Activated CD8-positive, alpha-beta T cell treated with anti-CD3 and anti-CD28 coated beads, Interleukin-2, amount 10 ng/mL, durations not matched to agents 7 days and 5 days (primary cell): ENCODE measurements around the gene SLC38A9. TPM values are rescaled to one million over a fixed set of nuclear protein-coding genes. Genes with fewer than 3 reads are reported as not detected.
"Not testable (repeated sequence)": the region's sequence is repeated elsewhere in the genome, so short reads cannot be mapped to it uniquely, and the experiment has no call there.

ENCODE experiments used
- ATAC-seq: fragments of 150-1000 bp; cut with Tn5 transposase; one replicate; pipeline ENCODE4 v1.10.0; 2021; ENCODE audit warnings: moderate library complexity
- CTCF ChIA-PET: fragments of 350-600 bp; sonication (Branson Sonifier 250); formaldehyde crosslinking; loops from one replicate; lab custom pipeline; 2021; ENCODE audit warnings: antibody characterized with exemption; lab: Charles Lee
- POLR2A ChIA-PET: fragments of 350-600 bp; sonication (Branson Sonifier 250); formaldehyde crosslinking; loops from one replicate; lab custom pipeline; 2021; ENCODE audit warnings: antibody characterized with exemption; lab: Charles Lee
- DNase-seq: peaks from one replicate; pipeline ENCODE4 v3.0.0-alpha.2; 2020
- H3K27ac Mint-ChIP-seq: one replicate; pipeline ENCODE4 v1.8.0; 2021; ENCODE audit warnings: mild to moderate bottlenecking, mixed read lengths
- H3K27me3 Mint-ChIP-seq: one replicate; pipeline ENCODE4 v1.8.0; 2021; ENCODE audit warnings: low read depth, mixed read lengths
- H3K36me3 Mint-ChIP-seq: one replicate; pipeline ENCODE4 v1.8.0; 2021; ENCODE audit warnings: low read depth, mixed read lengths
- H3K4me1 Mint-ChIP-seq: one replicate; pipeline ENCODE4 v1.8.0; 2021; ENCODE audit warnings: low read depth, mixed read lengths
- H3K4me3 Mint-ChIP-seq: one replicate; pipeline ENCODE4 v1.8.0; 2021; ENCODE audit warnings: mild to moderate bottlenecking, mixed read lengths
- H3K9me3 Mint-ChIP-seq: one replicate; pipeline ENCODE4 v1.8.0; 2022; ENCODE audit warnings: mixed read lengths; ENCODE audit not compliant: insufficient read depth
- total RNA-seq, 2 experiments: library from RNA; stranded (reverse); gene quantifications; one replicate each; pipeline ENCODE4 v1.2.3, GENCODE V29; 2021

The SLC38A9 gene
- total RNA-seq, 2 experiments from 2014 or later: 22.6 to 25.6 TPM

- no peaks in the 10 kb centered on the region for H3K9me3 Mint-ChIP-seq
- H3K4me3 Mint-ChIP-seq: no peak overlapping the region
- H3K36me3 Mint-ChIP-seq: no peaks in the 10 kb centered on the region
- H3K27me3 Mint-ChIP-seq: no peaks in the 10 kb centered on the region
- ChIA-PET POLR2A (interaction anchor here (0.6 to 1.1 kb wide), 2 partner anchors 65 to 506 kb away, joined by 3 read pairs; no protein-coding TSS in a partner anchor), CTCF (interaction anchor here (0.9 kb wide), 1 partner anchor 83 kb away, joined by 3 read pairs; no protein-coding TSS in a partner anchor)
- DNase-seq (no peak), ATAC-seq (no peak)
- H3K27ac Mint-ChIP-seq: no peak overlapping the region
- H3K4me1 Mint-ChIP-seq: peaks cover 17% of the 10 kb centered on the region
These were observed 103.4 kb downstream of the SLC38A9 start for GRCh38 chr5:55608595-55609349.

- ATAC-seq, H3K36me3 Mint-ChIP-seq, CTCF ChIA-PET, POLR2A ChIA-PET, DNase-seq, H3K4me3 Mint-ChIP-seq, H3K27me3 Mint-ChIP-seq, H3K9me3 Mint-ChIP-seq, H3K27ac Mint-ChIP-seq: not testable (repeated sequence)
- peaks cover 25% of the 10 kb centered on the region for H3K4me1 Mint-ChIP-seq
These were observed 104.8 kb downstream of the SLC38A9 start for GRCh38 chr5:55607309-55607708.

GRCh38 chr5:55604611-55605067 is 107.5 kb downstream of the SLC38A9 start:
- CTCF ChIA-PET: interaction anchor here (1.1 kb wide), 1 partner anchor 65 kb away, joined by 3 read pairs; no protein-coding TSS in a partner anchor
- Mint-ChIP-seq H3K4me3 (no peak overlapping the region), H3K9me3 (no peaks in the 10 kb centered on the region), H3K36me3 (no peaks in the 10 kb centered on the region), H3K27ac (no peak overlapping the region), H3K4me1 (peaks cover 47% of the 10 kb centered on the region), H3K27me3 (no peaks in the 10 kb centered on the region)
- DNase-seq (no peak), ATAC-seq (no peak)
- POLR2A ChIA-PET: no interaction called here

- ATAC-seq: no peak
- H3K36me3 Mint-ChIP-seq: no peaks in the 10 kb centered on the region
- peaks cover 46% of the 10 kb centered on the region for H3K4me1 Mint-ChIP-seq
- no peaks in the 10 kb centered on the region for H3K27me3 Mint-ChIP-seq
- no peak overlapping the region for H3K27ac Mint-ChIP-seq
- no peaks in the 10 kb centered on the region for H3K9me3 Mint-ChIP-seq
- DNase-seq: no peak
- H3K4me3 Mint-ChIP-seq: no peak overlapping the region
- ChIA-PET POLR2A (no interaction called here), CTCF (interaction anchor here (1.1 kb wide), 1 partner anchor 64 kb away, joined by 3 read pairs; no protein-coding TSS in a partner anchor)
These were observed 108.2 kb downstream of the SLC38A9 start for GRCh38 chr5:55603922-55604321.

- Mint-ChIP-seq H3K36me3 (no peaks in the 10 kb centered on the region), H3K27ac (peak overlapping the region; percentile 86), H3K4me1 (peaks cover 46% of the 10 kb centered on the region), H3K4me3 (peak overlapping the region; percentile 61), H3K27me3 (no peaks in the 10 kb centered on the region), H3K9me3 (no peaks in the 10 kb centered on the region)
- CTCF ChIA-PET: no interaction called here
- DNase-seq (no peak), ATAC-seq (no peak)
- POLR2A ChIA-PET: no interaction called here
These were observed 110.5 kb downstream of the SLC38A9 start for GRCh38 chr5:55601628-55602027.

- Mint-ChIP-seq H3K27ac (peak overlapping the region; percentile 86), H3K4me3 (peak overlapping the region; percentile 61), H3K9me3 (no peaks in the 10 kb centered on the region), H3K36me3 (no peaks in the 10 kb centered on the region), H3K4me1 (peaks cover 42% of the 10 kb centered on the region), H3K27me3 (no peaks in the 10 kb centered on the region)
- DNase-seq (no peak), ATAC-seq (peak; percentile 43)
- CTCF ChIA-PET: interaction anchor here (1.1 kb wide), 1 partner anchor 34 kb away, joined by 3 read pairs; no protein-coding TSS in a partner anchor
- POLR2A ChIA-PET: interaction anchor here (1.0 to 1.4 kb wide), 2 partner anchors 10 to 67 kb away, joined by 3 to 4 read pairs; partner anchors contain the start of gene PLPP1
These were observed 110.9 kb downstream of the SLC38A9 start for GRCh38 chr5:55601204-55601618.

GRCh38 chr5:55600497-55601203 is 111.5 kb downstream of the SLC38A9 start:
- Mint-ChIP-seq H3K27me3 (no peaks in the 10 kb centered on the region), H3K4me1 (peaks cover 41% of the 10 kb centered on the region), H3K27ac (peak overlapping the region; percentile 86), H3K4me3 (peak overlapping the region; percentile 61), H3K9me3 (no peaks in the 10 kb centered on the region), H3K36me3 (no peaks in the 10 kb centered on the region)
- POLR2A ChIA-PET: interaction anchor here (1.0 to 1.4 kb wide), 2 partner anchors 10 to 66 kb away, joined by 3 to 4 read pairs; partner anchors contain the start of gene PLPP1
- DNase-seq (peak; percentile 37), ATAC-seq (peak; percentile 77)
- CTCF ChIA-PET: interaction anchor here (1.1 to 1.2 kb wide), 2 partner anchors 35 to 60 kb away, joined by 3 to 4 read pairs; no protein-coding TSS in a partner anchor

- peak overlapping the region; percentile 86 for H3K27ac Mint-ChIP-seq
These were observed 112.0 kb downstream of the SLC38A9 start for GRCh38 chr5:55600086-55600485.

GRCh38 chr5:55599148-55600050 is 112.7 kb downstream of the SLC38A9 start:
- peaks cover 41% of the 10 kb centered on the region for H3K4me1 Mint-ChIP-seq
- CTCF ChIA-PET: interaction anchor here (1.2 kb wide), 1 partner anchor 59 kb away, joined by 4 read pairs; no protein-coding TSS in a partner anchor
- POLR2A ChIA-PET: no interaction called here
- no peak for DNase-seq
- peaks cover under 1% of the 10 kb centered on the region for H3K9me3 Mint-ChIP-seq
- H3K4me3 Mint-ChIP-seq: no peak overlapping the region
- H3K27ac Mint-ChIP-seq: peak overlapping the region; percentile 86
- ATAC-seq: no peak
- H3K36me3 Mint-ChIP-seq: peaks cover 3% of the 10 kb centered on the region
- H3K27me3 Mint-ChIP-seq: no peaks in the 10 kb centered on the region

More at GRCh38 chr5:55600086-55600485, 112.0 kb downstream of the SLC38A9 start:
- Mint-ChIP-seq H3K9me3 (no peaks in the 10 kb centered on the region), H3K27me3 (no peaks in the 10 kb centered on the region), H3K4me1 (peaks cover 41% of the 10 kb centered on the region), H3K36me3 (no peaks in the 10 kb centered on the region), H3K4me3 (peak overlapping the region; percentile 61)
- DNase-seq (no peak), ATAC-seq (peak; percentile 13)
- ChIA-PET POLR2A (interaction anchor here (1.0 to 1.4 kb wide), 2 partner anchors 9 to 65 kb away, joined by 3 to 4 read pairs; partner anchors contain the start of gene PLPP1), CTCF (interaction anchor here (1.1 to 1.2 kb wide), 2 partner anchors 35 to 60 kb away, joined by 3 to 4 read pairs; no protein-coding TSS in a partner anchor)

- no peak overlapping the region for H3K27ac Mint-ChIP-seq
- no peak overlapping the region for H3K4me3 Mint-ChIP-seq
- peaks cover 47% of the 10 kb centered on the region for H3K4me1 Mint-ChIP-seq
- ChIA-PET CTCF (interaction anchor here (1.3 kb wide), 1 partner anchor 39 kb away, joined by 3 read pairs; no protein-coding TSS in a partner anchor), POLR2A (no interaction called here)
- H3K27me3 Mint-ChIP-seq: no peaks in the 10 kb centered on the region
- DNase-seq (no peak), ATAC-seq (no peak)
- peaks cover 12% of the 10 kb centered on the region for H3K36me3 Mint-ChIP-seq
- peaks cover 5% of the 10 kb centered on the region for H3K9me3 Mint-ChIP-seq
These were observed 114.8 kb downstream of the SLC38A9 start for GRCh38 chr5:55597014-55597981.
